ENCODE measurements around the gene SNX13.
A peak's percentile ranks its signal among the peaks of the same experiment; 100 is the strongest.
"Not testable (repeated sequence)": the region's sequence is repeated elsewhere in the genome, so short reads cannot be mapped to it uniquely, and the experiment has no call there.

The SNX13 gene

DNA sequence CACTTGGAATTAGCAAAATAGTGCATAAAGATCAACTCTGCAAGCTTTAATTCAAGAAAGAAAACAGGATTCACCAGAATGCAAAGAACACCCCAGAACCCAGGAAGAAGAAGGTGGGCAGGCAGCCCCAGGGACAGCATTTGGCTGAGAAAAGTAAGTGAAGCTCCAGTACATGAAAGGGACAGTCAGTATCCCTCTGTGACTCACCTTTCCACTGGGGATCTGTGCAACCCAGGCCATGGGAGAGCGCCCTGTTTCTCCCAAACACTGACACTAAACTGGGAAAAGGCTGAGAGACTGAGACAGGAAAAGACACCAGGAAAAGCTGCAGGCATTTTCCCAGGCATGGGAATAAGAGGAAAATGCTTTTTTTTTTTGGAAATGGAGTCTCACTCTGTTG, 28.2 kb downstream of the SNX13 start:
- no peak for DNase-seq

DNA sequence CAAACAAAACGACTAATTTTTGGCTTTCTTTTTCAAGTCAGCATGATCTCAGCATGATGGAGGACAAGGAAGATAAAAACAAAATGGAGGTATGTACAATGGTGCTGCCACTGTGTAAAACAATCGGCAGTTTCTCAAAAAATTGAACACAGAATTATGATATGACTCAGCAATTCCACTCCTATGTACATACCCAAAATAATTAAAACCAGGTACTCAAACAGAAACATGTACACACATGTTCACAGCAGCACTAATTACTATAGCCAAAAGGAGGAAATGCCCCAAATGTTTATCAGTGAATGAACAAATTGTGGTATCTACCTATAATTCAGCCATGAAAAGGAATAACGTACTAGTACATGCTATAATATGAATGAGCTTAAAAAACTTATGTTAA, 29.9 kb downstream of the SNX13 start:
- no peak for DNase-seq

DNA sequence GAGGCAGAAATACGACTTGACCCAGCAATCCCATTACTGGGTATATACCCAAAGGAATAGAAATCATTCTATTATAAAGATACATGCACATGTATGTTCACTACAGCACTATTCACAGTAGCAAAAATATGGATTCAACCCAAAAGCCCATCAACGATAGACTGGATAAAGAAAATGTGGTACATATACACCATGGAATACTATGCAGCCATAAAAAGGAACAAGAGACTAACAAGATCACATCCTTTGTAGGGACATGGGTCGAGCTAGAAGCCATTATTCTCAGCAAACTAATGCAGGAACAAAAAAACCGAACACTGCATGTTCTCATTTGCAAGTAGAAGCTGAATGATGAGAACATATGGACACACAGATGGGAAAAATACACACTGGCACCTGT, 31.0 kb downstream of the SNX13 start:
- DNase-seq: not testable (repeated sequence)

DNA sequence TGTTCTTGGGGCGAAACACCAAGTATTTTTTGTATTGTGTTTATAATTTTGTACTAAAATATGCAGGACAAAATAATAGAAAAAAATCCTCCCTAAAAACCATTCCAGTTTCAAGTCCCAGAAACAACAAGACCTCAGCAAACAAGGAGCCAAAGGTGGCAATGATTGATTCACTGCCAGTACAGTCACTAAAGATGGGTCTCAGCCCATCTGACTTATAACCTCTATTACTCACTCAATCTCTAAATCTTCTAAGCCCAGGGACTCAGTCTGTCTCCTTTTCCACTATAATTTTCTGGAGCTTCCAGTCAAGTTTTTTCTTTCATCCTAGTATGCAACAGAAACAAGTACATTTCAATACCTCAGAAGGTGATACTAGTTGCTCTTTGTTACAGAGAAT, 33.3 kb downstream of the SNX13 start:
- no peak for DNase-seq

DNA sequence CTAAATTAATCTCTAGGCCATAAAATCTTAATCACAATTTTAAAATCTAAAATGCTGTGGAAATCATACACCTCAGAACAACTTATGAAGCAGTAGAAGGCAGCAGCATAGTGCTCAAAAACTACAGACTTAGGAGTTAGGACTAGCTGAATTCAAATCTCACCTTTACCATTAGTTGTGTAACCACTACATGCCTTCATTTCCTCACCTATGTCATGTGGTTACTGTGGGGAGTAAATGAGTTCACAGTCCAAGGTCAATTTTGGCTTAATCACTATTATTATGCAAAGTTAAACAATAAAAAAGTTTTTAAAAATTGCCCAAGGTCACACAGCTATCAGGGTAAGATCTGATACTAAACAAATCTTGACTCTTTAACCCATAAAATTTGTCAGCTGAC, 37.0 kb downstream of the SNX13 start:
- no peak for DNase-seq

DNA sequence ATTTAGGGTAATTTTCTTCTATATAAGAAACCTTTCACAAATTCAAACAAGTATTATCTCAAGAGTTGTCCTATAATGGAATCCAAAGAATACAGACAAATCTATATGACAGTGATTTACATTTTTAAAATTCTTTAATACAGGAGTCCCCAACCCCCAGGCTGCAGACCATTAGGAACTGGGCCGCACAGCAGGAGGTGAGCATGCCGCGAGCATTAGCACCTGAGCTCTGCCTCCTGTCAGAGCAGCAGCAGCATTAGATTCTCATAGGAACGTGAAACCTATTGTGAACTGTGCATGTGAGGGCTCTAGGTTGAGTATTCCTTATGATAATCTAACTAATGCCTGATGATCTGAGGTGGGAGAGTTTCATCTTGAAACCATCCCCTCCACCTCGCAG, 37.7 kb downstream of the SNX13 start:
- DNase-seq: no peak

DNA sequence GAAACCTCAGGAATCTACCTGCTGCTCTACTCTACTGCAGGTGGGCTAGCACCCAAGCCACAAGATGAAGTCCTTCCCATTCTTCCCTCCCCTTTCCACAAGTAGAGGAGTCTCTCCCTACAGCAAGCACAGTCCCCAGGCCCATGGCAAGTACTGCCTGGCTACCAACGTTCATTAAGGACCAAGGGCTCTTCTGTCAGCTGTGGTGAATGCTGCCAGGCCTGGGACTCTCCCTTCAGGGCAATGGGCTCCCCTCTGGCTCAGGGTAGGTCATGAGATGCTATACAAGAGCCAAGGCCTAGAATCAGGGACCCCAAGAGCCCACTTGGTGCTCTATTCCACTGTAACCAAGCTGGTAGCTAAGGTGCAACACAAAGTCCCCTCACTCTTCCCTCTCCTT, 39.8 kb downstream of the SNX13 start:
- no peak for DNase-seq

DNA sequence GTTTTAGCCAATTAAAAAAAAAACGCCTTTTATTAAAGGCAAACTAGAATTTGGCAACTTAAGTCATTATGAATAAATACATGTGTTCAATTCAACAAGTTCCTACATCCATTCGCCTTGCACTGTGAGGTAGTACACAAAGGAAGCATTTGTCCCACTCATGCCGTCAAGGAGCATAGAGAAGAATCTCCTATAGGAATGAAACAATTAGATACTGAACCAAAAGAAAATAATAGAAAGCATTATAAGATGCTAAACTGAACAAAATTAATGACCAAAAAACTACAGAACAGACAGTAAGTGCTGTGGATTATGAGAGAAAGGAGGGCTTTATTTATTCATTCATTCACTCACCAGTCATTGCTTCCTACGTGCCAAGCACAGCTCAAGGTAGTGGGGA, 42.2 kb downstream of the SNX13 start:
- no peak for DNase-seq

DNA sequence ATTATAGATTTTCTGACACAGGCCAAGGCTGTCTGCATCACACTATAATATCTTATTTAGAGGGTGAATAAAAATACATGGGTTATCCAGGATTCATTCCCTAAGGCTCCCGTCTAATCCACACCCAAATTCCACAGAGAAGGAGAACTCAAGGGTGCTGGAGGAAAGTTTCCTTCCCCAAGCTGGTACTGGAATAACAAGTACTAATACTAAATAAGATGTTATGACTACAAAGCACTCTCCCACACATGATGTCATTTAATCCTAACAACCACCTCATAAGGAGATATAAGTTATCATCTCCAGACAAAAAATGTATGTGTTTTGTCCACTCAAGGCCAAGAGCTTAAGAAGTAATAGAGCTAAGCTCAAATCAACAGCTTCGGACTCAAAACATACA, 53.0 kb downstream of the SNX13 start:
- no peak for DNase-seq

DNA sequence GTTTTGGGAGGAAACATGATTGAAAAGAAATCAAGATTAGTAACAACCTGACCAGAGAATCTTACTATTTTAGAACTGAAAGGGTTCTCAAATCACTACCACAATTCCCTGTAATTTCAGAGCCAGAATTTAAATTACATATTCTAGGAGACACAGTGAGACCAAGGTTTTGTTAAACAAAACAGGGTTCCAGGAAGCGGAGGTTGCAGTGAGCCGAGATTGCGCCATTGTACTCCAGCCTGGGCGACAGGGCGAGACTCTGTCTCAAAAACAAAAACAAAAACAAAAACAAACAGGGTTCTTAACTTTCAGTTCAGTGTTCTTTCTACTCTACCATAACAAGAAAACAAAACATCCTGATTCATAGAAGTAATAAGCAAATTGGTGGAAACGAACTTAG, 57.6 kb downstream of the SNX13 start:
- no peak for DNase-seq

DNA sequence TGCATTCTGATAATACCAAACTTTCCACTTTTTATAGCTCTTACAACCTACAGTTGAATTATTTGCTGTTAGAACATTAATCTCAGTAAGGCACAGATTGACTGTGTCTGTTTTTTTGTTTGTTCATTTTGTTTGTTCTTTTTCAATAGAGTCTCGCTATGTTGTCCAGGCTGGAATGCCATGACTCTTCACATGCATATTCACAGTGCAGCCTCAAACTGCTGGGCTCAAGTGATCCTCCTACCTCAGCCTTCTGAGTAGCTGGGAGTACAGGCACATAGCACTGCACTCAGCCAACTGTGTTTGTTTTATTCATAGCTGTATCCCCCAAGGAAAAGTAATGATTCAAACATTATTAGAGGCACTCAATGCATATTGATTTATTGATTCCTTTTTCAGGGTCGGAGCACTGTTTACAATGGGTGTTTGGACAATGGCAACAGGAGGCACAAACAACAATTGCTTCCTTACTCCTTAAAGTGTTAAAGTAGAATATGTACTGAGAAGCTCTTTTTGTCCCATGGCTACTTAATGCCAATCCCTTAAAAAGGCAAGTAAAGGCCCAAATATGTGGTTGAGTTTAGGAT, 61.1 kb downstream of the SNX13 start:
- no peak for DNase-seq

DNA sequence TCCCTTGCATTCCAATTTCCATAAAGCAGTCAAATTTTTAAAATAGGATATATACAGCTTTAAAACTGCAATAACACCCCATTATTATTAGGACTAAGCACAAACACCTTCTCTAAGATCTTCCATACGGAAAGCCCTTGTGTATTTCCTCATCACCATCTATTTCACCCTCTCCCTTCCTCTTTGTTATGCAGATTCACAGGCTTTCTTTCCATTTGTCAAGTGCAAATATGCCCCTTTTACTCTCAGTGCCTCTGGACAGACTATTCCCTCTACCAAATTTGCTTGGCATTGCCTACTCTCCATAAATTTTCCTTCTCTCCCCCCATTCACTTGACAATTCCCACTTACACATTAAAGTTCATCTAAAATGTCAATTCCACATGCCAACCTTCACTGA, 61.7 kb downstream of the SNX13 start:
- no peak for DNase-seq

DNA sequence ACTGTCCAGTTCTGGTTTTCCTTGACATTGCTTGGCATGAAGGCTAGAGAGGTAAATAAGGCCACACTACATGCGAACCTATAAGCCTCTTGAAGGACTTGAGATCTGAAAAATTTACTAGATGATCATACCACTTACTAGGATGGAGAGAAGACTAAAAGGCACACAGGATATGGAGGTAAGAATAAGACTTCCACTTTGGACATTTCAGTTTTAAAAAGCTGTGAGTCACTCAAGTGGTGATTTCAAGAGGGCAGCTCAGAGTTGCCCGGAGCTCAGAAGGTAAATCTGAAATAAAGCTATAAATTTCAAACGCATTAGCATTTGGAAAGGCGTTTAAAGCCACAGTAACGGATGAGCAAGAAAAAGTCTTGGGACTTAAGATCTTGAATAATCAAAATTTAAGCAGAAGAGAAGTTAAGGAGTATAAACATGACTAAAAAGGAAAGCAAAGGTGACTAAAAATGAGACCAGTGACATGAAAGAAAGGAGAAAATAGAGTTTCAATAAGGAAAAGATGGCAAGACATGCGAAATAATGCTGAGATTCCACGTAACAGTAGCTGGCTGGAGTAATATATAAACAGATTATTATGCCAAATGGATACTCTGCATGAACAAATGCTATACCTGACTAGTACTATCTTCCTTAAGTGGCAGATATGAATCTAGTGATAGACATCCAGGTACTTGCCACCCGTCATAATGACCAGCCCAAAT, 68.3 kb downstream of the SNX13 start:
- no peak for DNase-seq

DNA sequence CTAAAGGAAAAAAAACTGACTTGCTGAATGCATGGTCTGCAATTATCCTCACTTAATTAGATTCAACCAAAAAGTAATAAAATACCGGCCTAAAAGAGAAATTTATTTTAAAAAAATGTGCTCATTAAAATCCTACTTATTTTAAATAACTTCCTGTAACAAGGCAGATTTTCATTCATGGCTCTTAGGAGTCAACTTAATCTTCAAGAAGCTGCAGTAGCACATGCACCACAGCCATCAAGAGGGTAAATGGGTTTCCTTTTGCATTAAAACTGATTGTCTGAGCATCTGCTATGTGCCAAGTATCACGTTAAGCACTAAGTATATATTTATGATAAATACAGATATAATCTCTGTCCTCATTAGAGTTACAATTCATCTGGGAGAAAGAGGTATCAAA, 69.9 kb downstream of the SNX13 start:
- DNase-seq: peak; percentile 9

DNA sequence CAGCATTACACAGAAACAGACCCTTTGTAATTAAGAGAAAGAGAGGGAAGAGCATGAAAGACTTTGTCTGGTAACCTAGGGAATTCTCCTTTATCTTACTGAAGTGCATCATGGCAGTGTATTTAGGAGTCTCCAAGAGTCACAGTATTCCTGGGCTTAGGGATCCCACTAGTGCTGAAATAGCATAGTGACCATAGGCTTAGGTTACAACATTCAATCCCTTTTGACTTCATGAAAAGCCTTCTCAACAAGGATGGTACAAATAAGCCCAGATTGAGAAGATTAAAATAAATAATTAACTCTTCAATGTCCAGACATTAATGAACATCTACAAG, 76.5 kb downstream of the SNX13 start:
- DNase-seq: no peak

DNA sequence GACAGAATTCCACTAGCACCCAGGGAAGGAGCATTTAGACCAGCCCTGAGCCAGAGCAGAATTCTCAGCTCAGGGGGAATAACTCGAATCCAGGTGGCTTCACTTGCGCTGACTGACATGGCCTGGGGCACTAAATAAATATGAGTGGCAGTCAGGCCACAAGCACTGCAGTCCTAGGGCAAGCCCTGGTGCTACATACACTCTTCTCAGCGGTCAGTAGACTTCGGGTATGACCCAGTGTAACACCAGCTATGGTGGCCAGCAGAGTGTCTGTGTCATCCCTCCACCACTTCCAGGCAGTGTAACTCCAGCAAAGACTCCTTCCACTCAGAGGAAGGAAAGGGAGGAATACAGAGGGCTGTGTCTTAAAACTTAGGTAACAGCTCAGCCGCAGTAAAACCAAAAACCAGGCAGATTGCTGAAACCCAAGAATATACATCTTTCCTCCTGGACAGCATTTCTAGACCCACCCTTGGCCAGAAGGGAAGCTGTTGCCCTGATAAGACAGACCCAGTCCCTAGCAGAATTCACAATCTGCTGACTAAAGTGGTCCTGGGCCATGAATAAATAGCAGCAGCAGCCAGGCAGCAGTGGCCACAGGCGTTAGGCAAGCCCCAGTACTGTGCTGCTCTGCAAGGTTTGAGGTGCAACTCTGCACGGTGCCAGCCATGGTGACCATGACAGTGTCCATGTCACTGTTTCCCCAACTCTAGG, 77.0 kb downstream of the SNX13 start:
- DNase-seq: no peak

DNA sequence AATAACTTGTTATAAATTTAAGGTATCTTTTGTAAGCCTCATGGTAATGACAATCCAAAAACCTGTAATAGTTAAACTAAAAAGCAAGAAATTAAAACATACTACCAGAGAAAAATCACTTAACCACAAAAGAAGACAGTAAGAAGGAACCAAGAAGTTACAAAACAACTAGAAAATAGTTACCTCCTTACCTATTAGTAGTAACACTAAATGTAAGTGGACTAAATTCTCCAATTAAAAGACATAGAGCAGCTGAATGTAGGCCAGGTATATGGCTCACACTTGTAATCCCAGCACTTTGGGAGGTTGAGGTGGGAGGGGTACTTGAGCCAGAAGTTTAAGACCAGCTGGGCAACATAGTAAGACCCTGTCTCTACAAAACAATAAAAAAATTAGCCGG, 84.0 kb downstream of the SNX13 start:
- DNase-seq: no peak

DNA sequence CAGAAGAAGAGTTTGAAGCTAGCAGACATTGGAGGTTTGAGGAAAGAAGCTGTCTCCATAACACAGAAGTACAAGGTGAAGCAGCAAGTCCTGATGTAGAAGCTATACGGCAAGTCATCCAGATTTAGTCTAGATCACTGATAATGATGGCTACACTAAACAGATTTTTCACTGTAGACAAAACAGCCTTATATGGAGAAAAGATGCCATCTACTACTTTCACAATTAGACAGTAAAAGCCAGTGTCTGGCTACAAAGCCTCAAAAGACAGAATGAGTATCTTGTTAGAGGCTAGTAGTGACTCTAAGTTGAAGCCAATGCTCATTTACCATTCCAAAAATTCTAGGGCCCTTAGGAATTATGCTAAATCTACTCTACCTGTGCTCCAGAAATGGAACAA, 85.1 kb downstream of the SNX13 start:
- DNase-seq: no peak

DNA sequence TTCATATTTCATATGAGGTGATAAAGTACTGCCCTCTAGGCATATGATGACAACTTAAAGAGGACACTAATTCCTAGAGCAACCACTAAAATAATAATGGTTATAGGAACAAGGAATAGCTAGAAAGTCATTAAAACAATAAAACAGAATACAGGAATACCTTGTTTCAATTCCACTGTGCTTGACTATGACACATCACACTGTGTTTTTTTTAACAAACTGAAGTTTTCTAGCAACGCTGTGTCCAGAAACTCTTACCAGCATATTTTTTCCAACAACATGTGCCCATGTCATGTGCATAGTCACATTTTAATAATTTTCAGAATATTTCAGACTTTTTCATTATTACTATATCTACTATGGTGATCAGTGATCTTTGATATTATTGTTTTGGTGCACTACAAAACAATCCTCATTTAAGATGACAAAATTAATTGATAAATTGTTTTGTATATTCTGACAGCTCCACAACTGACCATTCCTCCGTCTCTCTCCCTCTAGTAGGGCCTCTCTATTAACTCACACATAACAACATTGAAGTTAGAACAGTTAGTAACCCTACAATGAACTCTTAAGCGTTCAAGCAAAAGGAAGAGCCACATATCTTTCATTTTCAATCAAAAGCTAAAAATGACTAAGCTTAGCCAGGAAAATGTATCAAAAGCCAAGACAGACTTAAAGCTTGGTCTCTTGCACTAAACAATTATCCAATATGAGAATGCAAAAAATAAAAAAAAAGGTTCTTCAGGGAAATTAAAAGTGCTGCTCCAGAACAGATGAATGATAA, 85.8 kb downstream of the SNX13 start:
- no peak for DNase-seq

DNA sequence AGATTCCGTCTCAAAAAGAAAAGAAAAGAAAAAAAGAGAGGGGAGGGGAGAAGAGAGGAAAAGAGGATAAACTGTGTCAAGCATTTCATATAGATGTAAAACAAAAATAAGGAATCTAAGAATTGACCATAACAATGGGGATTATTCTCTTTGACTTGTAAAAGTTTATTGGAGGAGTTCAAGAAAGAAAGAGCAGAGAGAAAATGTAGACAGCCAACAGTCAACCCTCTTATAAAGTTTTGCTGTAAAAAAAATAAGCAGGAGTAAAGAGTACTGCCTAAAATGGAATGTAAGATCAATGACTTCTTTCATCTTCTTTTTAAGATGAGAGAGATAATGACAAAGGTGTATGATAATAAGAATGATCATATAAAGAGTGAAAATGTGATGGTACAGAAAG, 87.9 kb downstream of the SNX13 start:
- no peak for DNase-seq

DNA sequence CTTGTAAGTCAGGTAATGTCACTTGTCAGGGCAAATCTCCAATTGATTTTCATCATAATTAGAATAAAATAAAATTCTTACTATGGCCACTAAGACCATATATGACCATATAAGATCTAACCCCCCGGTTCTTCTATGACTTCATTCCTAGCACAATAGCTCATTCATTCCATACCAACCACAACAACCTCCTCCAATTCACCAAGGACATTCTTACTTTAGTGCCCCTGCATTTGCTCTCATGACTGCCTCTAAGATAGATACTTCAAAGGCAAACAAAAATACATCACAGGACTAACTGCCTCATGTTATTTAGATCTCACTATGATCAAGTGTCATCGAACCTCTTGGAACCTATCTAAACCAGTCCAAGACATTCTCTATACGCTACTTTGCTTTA, 90.8 kb downstream of the SNX13 start:
- DNase-seq: no peak

DNA sequence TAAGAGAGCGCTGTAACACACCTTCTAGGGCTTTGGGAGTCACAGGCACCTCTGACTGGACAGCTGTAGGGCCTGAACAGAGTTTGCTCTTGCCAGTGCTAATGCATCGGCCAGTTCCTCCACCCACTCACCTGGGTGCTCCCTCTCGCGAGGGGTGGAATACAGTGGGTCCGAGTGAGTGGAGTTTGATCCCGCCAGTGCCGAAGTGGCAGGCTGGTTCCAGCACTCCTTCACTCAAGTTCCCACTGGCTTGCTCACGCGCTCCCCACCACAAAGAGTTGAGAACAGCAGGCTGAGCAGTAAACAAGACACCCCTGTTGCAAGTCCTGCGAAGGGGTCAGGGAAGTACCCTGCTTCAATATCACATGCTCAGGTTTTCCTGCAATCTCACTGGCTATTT, 91.8 kb downstream of the SNX13 start:
- no peak for DNase-seq

DNA sequence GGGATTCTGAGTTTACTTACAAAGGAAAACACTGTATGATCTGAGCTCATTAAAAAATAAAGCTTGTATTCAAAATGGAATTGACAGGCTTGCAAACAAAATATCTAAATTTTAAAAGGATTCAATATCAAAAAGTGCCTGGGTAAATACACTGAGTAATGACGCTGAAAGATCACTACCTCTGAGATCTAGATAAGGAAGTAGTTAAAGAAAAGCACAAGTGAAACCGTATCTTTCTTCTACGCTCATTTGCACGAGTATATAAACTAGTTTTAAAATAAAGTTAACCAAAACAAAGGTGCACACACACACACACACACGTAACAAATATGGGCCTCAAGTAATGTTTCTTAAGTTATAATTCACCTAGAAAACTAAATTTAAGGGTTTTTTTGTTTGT, 93.4 kb downstream of the SNX13 start:
- DNase-seq: no peak

DNA sequence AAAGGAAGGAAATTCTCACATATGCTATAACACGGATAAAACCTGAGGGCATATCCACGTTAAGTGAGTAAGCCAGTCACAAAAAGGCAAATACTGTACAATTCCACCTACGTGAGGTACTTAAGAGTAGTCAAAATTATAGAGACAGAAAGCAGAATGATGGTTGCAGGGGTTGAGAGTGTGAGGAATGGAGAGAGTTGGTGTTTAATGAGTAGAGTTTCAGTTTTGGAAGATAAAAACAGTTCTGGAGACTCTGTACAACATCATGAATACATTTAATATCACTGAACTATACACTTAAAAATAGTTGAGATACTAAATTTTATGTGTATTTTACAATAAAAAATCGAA, 95.1 kb downstream of the SNX13 start:
- DNase-seq: no peak

Data from NCI-H1436 (cell line).